K562 (cell line): Measurements from ENCODE around the gene RNF44. TPM values are rescaled to one million over a fixed set of nuclear protein-coding genes. Genes with fewer than 3 reads are reported as not detected.

Experiments
- ATAC-seq: fragments of 200-7000 bp; cut with Tn5 transposase; 3 replicates; pipeline ENCODE4 v1.9.1; 2020; ENCODE audit warnings: moderate library complexity
- BruUV-seq: library from RNA; stranded (reverse); fragments of 400-500 nt; replicated peaks from 2 replicates; lab custom pipeline; 2021; lab: Mats Ljungman, UMichigan
- CTCF ChIA-PET: fragments of 300-600 bp; formaldehyde crosslinking; extraction: SDS; loops from one replicate; lab custom pipeline; 2021; ENCODE audit warnings: low intra/inter-chr PET ratio; lab: Yijun Ruan, JAX
- POLR2A ChIA-PET: fragments of 300-600, 350-650 bp; sonication (Branson Sonifier 250); formaldehyde crosslinking; extraction: SDS; loops from one replicate; lab custom pipeline; 2021; ENCODE audit warnings: antibody characterized with exemption, inconsistent platforms; lab: Yijun Ruan, JAX
- DNase-seq, 4 experiments: peaks; one replicate each; pipeline versions ENCODE4 v3.0.0 to v3.0.0-alpha.2; 2011 to 2018; ENCODE audit warnings: low spot score in 3 of 4, mixed read lengths in 3 of 4; ENCODE audit errors: extremely low read depth in 1 of 4
- FAIRE-seq: peaks from 2 replicates; lab custom pipeline; 2011; peaks lifted over from hg19 to GRCh38; lab: Jason Lieb, UNC
- H2AFZ ChIP-seq: 2 replicates; pipeline ENCODE4 v1.6.0; 2011; ENCODE audit warnings: low read depth, low read length, control low read depth, inconsistent platforms
- H3K27ac ChIP-seq: fragments of 200-600 bp; 3 replicates; pipeline ENCODE4 v1.8.0; 2011; ENCODE audit warnings: low read depth, mild to moderate bottlenecking, control low read depth, inconsistent platforms, low read length, moderate library complexity, mixed read lengths; ENCODE audit errors: extremely low read depth
- H3K27me3 ChIP-seq, 2 experiments: fragments of 300-600 bp in 1 of 2; 2 replicates in 1 of 2; 3 replicates in 1 of 2; pipeline versions ENCODE4 v1.6.0 to v1.8.0; 2011; ENCODE audit warnings: inconsistent platforms in 2 of 2, low read length in 2 of 2, mild to moderate bottlenecking in 1 of 2, mixed read lengths in 1 of 2, moderate library complexity in 1 of 2; ENCODE audit not compliant: control insufficient read depth in 2 of 2, insufficient read depth in 2 of 2
- H3K36me3 ChIP-seq: fragments of 300-600 bp; 3 replicates; pipeline ENCODE4 v1.8.0; 2011; ENCODE audit warnings: mild to moderate bottlenecking, low read length, inconsistent platforms; ENCODE audit not compliant: control insufficient read depth, insufficient read depth
- H3K4me1 ChIP-seq, 2 experiments: fragments of 200-600 bp in 1 of 2; replicated peaks in 1 of 2; 2 replicates in 1 of 2; 3 replicates in 1 of 2; pipeline versions ENCODE4 v1.5.1 to v1.8.0; 2011; ENCODE audit warnings: inconsistent platforms in 2 of 2, low read length in 2 of 2, mild to moderate bottlenecking in 1 of 2, mixed read lengths in 1 of 2, moderate library complexity in 1 of 2; ENCODE audit not compliant: control insufficient read depth in 2 of 2, insufficient read depth in 2 of 2
- H3K4me2 ChIP-seq: 2 replicates; pipeline ENCODE4 v1.6.1; 2011; ENCODE audit warnings: low read length, control low read depth, inconsistent platforms, mixed read lengths; ENCODE audit not compliant: insufficient read depth
- H3K4me3 ChIP-seq: fragments of 200-600 bp; sonication (generic), shearing (Covaris generic); 2 replicates; pipeline ENCODE4 v1.5.1; 2016; ENCODE audit warnings: control low read depth, inconsistent platforms
- H3K79me2 ChIP-seq: fragments of 200-600 bp; 3 replicates; pipeline ENCODE4 v1.8.0; 2011; ENCODE audit warnings: low read length, inconsistent platforms; ENCODE audit not compliant: control insufficient read depth, insufficient read depth
- H3K9ac ChIP-seq, 2 experiments: 2 replicates each; pipeline versions ENCODE4 v1.6.0 to v1.6.1; 2011; ENCODE audit warnings: low read depth in 2 of 2, low read length in 2 of 2, control low read depth in 1 of 2, inconsistent platforms in 1 of 2, mild to moderate bottlenecking in 1 of 2, mixed read lengths in 1 of 2; ENCODE audit not compliant: insufficient read depth in 1 of 2
- H3K9me1 ChIP-seq: one replicate; pipeline ENCODE4 v1.6.0; 2011; ENCODE audit warnings: inconsistent platforms, mild to moderate bottlenecking, low read length, moderate library complexity; ENCODE audit not compliant: control insufficient read depth, insufficient read depth
- H3K9me3 ChIP-seq: replicated peaks from 2 replicates; pipeline ENCODE4 v1.5.1; 2011; ENCODE audit warnings: low read depth, low read length, inconsistent platforms; ENCODE audit not compliant: control insufficient read depth, insufficient read depth
- H4K20me1 ChIP-seq: replicated peaks from 2 replicates; pipeline ENCODE4 v1.6.1; 2011; ENCODE audit warnings: low read length, inconsistent platforms, mixed read lengths; ENCODE audit not compliant: control insufficient read depth, insufficient read depth
- CCNT2 ChIP-seq: IDR thresholded peaks from 2 replicates; pipeline ENCODE4 v1.6.1; 2011; ENCODE audit warnings: borderline replicate concordance, low read depth, mild to moderate bottlenecking, moderate library complexity, mixed read lengths, low read length; ENCODE audit not compliant: insufficient read length; ENCODE audit errors: extremely low read depth
- GATA2 ChIP-seq: sonication (generic); formaldehyde crosslinking; IDR thresholded peaks from 2 replicates; pipeline ENCODE4 v1.4.0; 2020; ENCODE audit warnings: mild to moderate bottlenecking, missing genetic modification reagents
- RBFOX2 ChIP-seq: fragments of 200-400 bp; formaldehyde crosslinking; IDR thresholded peaks from 2 replicates; pipeline ENCODE4 v1.6.1; 2017; ENCODE audit warnings: low read depth, mild to moderate bottlenecking, low read length, moderate library complexity
- U2AF2 ChIP-seq: fragments of 200-400 bp; formaldehyde crosslinking; optimal IDR thresholded peaks from 2 replicates; pipeline ENCODE3; 2017; ENCODE audit warnings: low read depth, mild to moderate bottlenecking, low read length
- WGBS: fragments of 100-300 bp; shearing (Covaris generic); methylation state at CpG from one replicate; pipeline ENCODE4 v1.1.6; 2016; ENCODE audit warnings: low coverage, mixed read lengths; ENCODE audit not compliant: insufficient coverage; ENCODE audit errors: missing lambda C conversion rate; 5-methylcytosine and 5-hydroxymethylcytosine counted together
- in situ Hi-C: fragments of 300-500 bp; cut with MboI; formaldehyde crosslinking; loops from 4 replicates; pipeline ENCODE4 v1.15.0; 2018; ENCODE audit warnings: inconsistent platforms, mixed read lengths
- intact Hi-C: fragments of 100-400 bp; cut with micrococcal nuclease; formaldehyde crosslinking; loops from 2 replicates; pipeline ENCODE4 v1.14.2; 2022
- polyA plus RNA-seq, 8 experiments: library from polyadenylated mRNA; depleted of rRNA in 4 of 8; stranded (reverse) in 5 of 8; unstranded in 3 of 8; fragments of >200 nt; fragmentation: Nextera tagmentation in 2 of 8; fragmentation: Illumina TruSeq in 1 of 8; extraction: Ambion mirVana in 2 of 8; extraction: Trizol in 1 of 8; gene quantifications; 2 replicates each; pipeline versions ENCODE4 v1.2.1 to v1.2.3, GENCODE V29; 2011 to 2014; ENCODE audit warnings: inconsistent platforms in 1 of 8, missing spikeins in 1 of 8
- total RNA-seq, 7 experiments: library from RNA; depleted of rRNA in 6 of 7; stranded (reverse); fragments of >200 nt in 6 of 7; fragmentation: Illumina TruSeq in 2 of 7; extraction: Trizol in 2 of 7; gene quantifications; 2 replicates each; pipeline versions ENCODE4 v1.2.1 to v1.2.3, GENCODE V29; 2011 to 2021; ENCODE audit warnings: low replicate concordance in 1 of 7
- TF ChIP-seq, protein P1 (sequence below), 2 experiments: fragments of 250-450 bp in 1 of 2; fragments of 450-650 bp in 1 of 2; sonication (Bioruptor Pico) in 1 of 2; IDR thresholded peaks; 2 replicates each; pipeline versions ENCODE4 v1.6.1 to v1.8.0; 2016 to 2021; ENCODE audit warnings: mild to moderate bottlenecking in 2 of 2, moderate library complexity in 2 of 2, missing compliant biosample characterization in 1 of 2, missing genetic modification characterization in 1 of 2

Gene RNF44
- total and polyA plus RNA-seq, 9 of the 15 experiments (the other 6 are each of a cell fraction or from before 2014, with no cell fraction given): 1.6 to 82.6 (median 7.4) TPM

DNA sequence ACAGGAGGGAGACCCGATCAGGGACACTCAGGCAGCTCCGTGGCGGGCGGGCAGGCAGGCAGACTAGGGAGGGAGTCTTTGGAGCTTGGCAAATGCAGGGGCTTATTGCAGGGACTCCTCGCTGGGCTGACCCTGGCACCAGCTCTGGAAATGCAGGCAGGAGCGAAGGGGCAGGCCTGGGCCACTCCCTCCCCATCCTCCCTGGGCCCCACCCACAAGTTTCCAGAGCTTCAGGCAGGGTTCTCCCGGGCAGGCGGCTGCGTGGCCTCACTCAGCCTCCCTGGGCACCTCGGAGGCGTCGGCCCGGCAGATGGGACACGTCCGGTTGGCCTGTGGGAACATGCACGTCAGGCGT lies 8.5 kb downstream of the RNF44 start:
- H3K9me3 ChIP-seq: no peaks in the 10 kb centered on the region
- ChIA-PET CTCF (no interaction called here), POLR2A (interaction anchor here (0.9 to 2.0 kb wide), 2 partner anchors 9 to 10 kb away, joined by 3 to 6 read pairs; partner anchors contain the start of gene RNF44)
- TF ChIP-seq, protein P1, sequence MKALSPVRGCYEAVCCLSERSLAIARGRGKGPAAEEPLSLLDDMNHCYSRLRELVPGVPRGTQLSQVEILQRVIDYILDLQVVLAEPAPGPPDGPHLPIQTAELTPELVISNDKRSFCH (CRISPR knock-in tag; IDR thresholded peaks at IDR 0.05): no peak
- TF ChIP-seq, protein P1 (tag; IDR thresholded peaks at IDR 0.05): no peak
- TF ChIP-seq U2AF2 (no peak), RBFOX2 (0 out of 2 replicates have a peak, but pooled peaks have one; percentile 44), CCNT2 (no peak), GATA2 (CRISPR knock-in tag) (no peak)
- no peak overlapping the region for H3K4me3 ChIP-seq
- H3K36me3 ChIP-seq: peaks cover 60% of the 10 kb centered on the region; the same call in 2 of the 3 replicates
- H2AFZ ChIP-seq: no peak overlapping the region
- 95% methylated on average over 15 of the region's 17 CpGs for WGBS
- intact Hi-C loops: no loop called here
- peaks cover 11% of the 10 kb centered on the region; the same call in 1 of the 2 replicates for H4K20me1 ChIP-seq
- H3K79me2 ChIP-seq: peaks cover 13% of the 10 kb centered on the region
- BruUV-seq: no TSS peak
- no peaks in the 10 kb centered on the region for H3K27me3 ChIP-seq
- in situ Hi-C loops: no loop called here
- no peak overlapping the region for H3K27ac ChIP-seq
- ATAC-seq (no peak), FAIRE-seq (no peak), DNase-seq (no peak)
- H3K9ac ChIP-seq: no peak overlapping the region
- no peaks in the 10 kb centered on the region for H3K9me1 ChIP-seq
- H3K4me2 ChIP-seq: no peak overlapping the region
- peaks cover 8 to 42% of the 10 kb centered on the region in 2 experiments for H3K4me1 ChIP-seq
